GM12873 (cell line): ENCODE data around the gene ARAP3.

Experiments used
- TF ChIP-seq, protein P1 (sequence below): IDR thresholded peaks from 2 replicates; pipeline ENCODE4 v1.5.1; 2012; ENCODE audit warnings: low read depth, mild to moderate bottlenecking, moderate library complexity, low read length, control low read depth; ENCODE audit not compliant: insufficient read depth; ENCODE audit errors: missing control alignments

Gene ARAP3

DNA sequence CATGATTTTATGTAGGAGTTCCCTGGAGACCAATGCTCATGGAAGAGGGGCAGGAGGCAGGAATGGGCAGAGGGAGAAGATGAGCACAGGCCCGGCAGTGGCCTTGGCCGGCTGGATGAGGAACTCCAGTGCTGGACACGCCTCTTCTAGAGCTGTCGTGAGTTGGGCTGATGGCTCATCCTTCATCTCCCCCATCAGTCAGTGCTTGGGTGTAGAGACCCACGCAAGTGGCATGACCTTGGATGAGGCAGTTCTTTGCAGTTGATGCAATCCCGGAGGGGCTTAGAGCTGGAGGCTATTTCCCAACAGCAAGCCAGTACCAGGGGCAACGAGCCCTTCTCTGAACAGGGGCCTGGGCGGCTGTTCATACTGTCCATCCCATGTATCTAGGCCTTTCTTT is 25.5 kb upstream of the ARAP3 start:
- TF ChIP-seq, protein P1, sequence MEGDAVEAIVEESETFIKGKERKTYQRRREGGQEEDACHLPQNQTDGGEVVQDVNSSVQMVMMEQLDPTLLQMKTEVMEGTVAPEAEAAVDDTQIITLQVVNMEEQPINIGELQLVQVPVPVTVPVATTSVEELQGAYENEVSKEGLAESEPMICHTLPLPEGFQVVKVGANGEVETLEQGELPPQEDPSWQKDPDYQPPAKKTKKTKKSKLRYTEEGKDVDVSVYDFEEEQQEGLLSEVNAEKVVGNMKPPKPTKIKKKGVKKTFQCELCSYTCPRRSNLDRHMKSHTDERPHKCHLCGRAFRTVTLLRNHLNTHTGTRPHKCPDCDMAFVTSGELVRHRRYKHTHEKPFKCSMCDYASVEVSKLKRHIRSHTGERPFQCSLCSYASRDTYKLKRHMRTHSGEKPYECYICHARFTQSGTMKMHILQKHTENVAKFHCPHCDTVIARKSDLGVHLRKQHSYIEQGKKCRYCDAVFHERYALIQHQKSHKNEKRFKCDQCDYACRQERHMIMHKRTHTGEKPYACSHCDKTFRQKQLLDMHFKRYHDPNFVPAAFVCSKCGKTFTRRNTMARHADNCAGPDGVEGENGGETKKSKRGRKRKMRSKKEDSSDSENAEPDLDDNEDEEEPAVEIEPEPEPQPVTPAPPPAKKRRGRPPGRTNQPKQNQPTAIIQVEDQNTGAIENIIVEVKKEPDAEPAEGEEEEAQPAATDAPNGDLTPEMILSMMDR = no peak

DNA sequence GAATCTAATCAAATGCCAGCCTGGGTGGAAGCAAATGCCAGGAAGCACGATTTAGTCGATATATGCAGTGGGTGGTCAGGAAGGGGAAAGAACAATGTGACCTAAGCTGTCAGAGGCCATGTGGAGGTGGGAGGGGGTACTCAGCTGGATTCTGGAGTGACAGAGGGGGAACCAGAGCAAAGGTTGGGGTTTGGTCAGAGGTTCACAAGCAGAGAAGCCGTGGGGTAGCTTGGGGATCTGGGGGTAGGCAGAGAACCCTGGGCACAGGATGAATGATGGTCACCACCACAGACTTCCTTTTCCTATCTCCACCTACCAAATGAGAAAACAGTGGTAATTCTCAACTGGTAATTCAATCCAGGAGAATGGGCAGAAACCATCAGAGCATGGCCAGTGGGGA is 24.1 kb upstream of the ARAP3 start:
- TF ChIP-seq, protein P1 = no peak

DNA sequence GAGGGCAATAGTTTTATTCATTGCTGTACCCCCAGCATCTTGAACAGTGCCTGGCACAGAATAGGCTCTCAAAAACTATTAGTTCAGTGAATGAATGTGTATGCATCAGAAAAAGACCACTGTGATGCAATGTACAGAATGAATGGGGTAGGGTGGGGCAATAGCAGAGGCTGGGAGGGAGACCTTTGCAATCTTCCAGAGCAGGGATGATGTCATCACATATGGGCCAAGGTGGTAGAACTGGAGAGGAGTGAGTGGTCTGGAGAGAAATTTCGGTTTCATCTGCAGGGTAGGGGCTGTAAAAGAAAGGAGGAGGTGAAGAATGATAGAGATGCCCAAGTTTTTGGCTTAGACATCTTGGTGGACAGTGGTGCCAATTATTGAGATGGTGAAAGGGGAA is 23.4 kb upstream of the ARAP3 start:
- TF ChIP-seq, protein P1 = no peak

DNA sequence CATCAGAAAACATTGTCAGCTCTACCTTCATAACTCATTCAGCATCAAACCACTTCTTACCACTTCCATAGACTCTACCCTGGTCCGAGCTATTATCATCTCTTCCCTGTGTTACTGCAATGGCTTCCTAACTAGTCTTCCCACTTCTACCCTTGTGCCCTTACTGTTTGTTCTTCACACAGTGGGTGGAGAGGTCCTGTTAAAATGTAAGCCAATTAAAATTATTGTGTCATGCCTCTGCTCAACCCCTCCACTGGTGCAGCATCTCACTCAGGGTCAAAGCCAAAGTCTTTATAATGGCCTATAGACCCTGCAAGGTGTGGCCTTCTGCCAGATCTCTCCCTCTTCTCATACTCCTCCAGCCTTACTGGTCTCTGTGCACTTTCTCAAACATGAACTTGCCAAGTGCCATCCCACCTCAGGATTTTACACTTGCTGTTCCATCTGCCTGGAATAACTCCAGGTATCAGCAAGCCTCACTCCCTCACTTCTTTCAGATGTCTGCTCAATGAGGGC is 22.8 kb upstream of the ARAP3 start:
- TF ChIP-seq, protein P1 = no peak

DNA sequence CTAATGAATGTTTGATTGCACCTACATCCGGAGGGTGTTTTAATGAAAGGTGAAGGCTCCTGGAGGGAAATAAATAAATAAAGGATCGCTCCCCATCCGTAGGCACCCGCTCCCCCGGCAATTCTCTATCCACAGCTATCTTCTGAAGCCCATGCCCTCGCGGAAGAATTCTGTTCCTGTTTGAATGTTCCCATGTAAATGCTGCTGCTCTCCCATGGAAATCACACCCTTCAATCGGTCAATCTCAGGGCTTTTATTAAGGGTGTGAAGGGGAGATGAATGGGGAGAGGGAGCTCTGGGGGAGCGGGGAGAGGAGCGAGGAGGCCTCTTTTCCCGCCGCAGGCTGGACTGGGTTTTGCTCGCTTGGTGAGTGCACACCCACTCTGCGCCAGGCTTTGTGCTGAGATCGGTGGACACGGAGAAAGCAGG is 21.1 kb upstream of the ARAP3 start:
- TF ChIP-seq, protein P1 = no peak

DNA sequence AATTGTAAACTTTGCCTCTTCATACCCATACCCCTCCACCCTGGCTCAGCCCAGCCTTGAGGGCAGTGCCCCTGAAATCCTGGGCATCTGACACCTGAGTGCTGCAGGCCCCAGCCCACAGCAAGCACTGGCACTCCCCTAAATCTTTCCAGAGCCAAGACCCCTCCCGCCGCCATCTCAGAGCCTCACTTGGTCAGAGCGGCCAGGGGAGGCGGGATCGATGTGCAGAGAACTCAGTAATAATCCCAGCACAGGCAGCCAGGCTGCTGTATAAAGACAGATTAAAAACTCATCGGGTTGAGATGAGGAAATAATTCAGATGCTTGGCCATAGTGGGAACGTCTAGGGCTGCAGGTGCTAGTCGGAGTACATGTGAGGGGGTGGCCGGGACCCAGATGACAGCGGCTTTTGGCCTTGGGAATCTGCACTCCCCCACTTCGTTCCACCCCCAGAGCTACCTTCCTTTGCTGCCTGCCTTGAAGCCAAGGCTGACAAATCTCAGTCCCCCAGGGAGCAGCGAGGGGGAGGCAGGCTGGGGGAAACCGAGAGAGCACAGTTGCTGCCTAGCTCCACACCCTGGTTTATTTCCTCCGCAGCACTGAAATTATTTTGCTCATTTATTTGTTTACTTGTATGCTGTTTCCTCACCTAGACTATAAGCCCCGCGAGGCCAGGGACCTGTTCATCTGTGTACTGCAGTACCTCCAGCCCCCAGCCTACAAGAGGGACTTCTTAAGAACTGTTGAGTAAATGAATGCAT is 19.5 kb upstream of the ARAP3 start:
- TF ChIP-seq, protein P1 = no peak

DNA sequence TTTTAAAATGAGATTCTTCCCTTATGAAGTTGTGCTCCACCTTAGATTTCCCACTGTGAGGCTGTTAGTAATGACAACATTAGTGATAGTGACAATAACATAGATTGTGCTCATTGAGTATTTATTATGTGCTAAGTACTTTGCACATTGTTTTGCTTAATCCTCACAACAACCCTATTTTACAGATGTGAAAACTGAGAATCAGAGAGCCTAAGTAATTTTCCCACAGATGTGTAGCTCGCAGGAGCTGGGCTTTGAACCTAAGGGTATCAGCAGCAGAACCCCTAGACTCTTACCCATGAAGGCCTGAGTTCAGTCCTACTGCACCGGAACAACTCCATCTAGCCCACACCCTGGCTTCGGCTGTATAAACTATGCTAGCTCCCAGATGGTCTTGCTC is 15.6 kb upstream of the ARAP3 start:
- TF ChIP-seq, protein P1 = no peak
